ENCODE results near the gene IFT27.

- no peak for TF ChIP-seq POLR2A (IDR thresholded peaks at IDR 0.05; ENCODE audit: low read length)
- no peak for TF ChIP-seq GATA1 (IDR thresholded peaks at IDR 0.05; ENCODE audit: low read depth, low read length)
Observed at GRCh38 chr22:36765131-36765942, 10.6 kb downstream of the IFT27 start.
